Measurements from ENCODE around the gene TNNT2.

TNNT2 gene

DNA sequence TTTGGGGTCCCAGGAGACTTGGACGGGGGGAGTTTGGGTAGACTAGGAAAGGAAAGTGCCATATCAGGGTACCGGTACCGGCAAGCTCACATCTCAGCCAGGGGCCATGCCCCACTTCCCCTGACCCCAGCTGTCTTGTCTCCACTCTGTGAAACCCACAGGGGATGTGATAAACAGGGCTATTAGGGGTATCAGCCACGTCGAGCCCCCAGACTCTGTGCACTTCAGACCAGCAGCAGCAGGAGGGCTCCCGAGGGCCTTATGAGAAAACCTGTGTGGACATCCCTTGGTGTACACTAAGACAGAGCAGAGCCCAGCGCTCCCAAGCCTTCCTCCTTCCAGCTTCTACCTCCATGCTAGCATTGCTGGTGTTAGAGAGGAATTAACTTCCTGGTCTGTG, 46.3 kb downstream of the TNNT2 start:
- no peak for DNase-seq
- Histone ChIP-seq H3K36me3 (no peaks in the 10 kb centered on the region), H3K27me3 (no peaks in the 10 kb centered on the region), H3K4me1 (no peaks in the 10 kb centered on the region; the same call in 1 of the 2 replicates), H3K9me3 (no peaks in the 10 kb centered on the region), H3K4me3 (ENCODE audit: low read depth, low read length) (no peak overlapping the region)
- TF ChIP-seq, protein P1, sequence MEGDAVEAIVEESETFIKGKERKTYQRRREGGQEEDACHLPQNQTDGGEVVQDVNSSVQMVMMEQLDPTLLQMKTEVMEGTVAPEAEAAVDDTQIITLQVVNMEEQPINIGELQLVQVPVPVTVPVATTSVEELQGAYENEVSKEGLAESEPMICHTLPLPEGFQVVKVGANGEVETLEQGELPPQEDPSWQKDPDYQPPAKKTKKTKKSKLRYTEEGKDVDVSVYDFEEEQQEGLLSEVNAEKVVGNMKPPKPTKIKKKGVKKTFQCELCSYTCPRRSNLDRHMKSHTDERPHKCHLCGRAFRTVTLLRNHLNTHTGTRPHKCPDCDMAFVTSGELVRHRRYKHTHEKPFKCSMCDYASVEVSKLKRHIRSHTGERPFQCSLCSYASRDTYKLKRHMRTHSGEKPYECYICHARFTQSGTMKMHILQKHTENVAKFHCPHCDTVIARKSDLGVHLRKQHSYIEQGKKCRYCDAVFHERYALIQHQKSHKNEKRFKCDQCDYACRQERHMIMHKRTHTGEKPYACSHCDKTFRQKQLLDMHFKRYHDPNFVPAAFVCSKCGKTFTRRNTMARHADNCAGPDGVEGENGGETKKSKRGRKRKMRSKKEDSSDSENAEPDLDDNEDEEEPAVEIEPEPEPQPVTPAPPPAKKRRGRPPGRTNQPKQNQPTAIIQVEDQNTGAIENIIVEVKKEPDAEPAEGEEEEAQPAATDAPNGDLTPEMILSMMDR (IDR thresholded peaks at IDR 0.05; ENCODE audit: low read depth, low read length) = no peak

DNA sequence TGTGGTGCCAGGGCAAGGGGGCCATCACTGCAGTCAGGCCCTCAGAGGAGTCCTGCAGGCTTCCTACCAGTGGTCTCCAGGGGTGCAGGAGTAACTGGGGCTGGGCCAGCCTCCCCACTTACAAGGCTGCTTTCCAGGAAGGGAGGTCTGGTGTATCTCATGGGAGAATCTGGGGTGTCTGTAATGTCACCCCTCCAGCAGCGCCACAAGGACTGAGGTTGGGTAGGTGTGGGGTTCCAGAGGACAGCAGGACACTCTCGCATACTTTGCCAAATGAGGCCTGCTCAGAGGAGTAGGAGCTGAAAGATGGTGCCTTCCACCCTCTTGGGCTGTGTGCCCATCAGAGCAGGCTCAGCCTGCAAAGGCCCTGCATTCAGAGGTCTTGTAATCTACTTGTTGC, 46.9 kb downstream of the TNNT2 start:
- H3K9me3 ChIP-seq = no peaks in the 10 kb centered on the region
- no peaks in the 10 kb centered on the region; the same call in 1 of the 2 replicates for H3K4me1 ChIP-seq
- no peak for DNase-seq
- H3K36me3 ChIP-seq = no peaks in the 10 kb centered on the region
- H3K4me3 ChIP-seq (ENCODE audit: low read depth, low read length) = no peak overlapping the region
- H3K27me3 ChIP-seq = no peaks in the 10 kb centered on the region
- TF ChIP-seq, protein P1 (IDR thresholded peaks at IDR 0.05; ENCODE audit: low read depth, low read length) = no peak

DNA sequence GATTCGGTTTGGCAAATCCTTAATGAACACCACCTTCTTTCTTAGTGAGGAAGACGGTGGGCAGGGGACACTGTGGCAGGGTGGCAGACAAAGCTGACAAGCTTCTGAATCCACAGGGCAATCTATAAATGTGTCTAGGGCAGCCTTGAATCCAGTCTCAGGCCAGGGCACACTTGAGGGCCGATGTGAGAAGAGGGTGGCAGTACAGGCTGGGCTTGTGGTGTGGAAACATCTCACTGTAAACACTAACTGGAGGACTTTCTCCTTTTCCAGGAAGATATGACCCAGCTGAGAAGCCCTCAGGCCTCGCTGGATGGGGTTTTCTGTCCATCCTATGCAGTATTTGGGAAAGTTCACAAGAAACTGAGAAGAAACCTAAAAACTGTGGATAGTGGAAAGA, 47.7 kb downstream of the TNNT2 start:
- Histone ChIP-seq H3K27me3 (no peaks in the 10 kb centered on the region), H3K4me1 (no peaks in the 10 kb centered on the region; the same call in 1 of the 2 replicates), H3K9me3 (no peaks in the 10 kb centered on the region), H3K4me3 (ENCODE audit: low read depth, low read length) (no peak overlapping the region), H3K36me3 (no peaks in the 10 kb centered on the region)
- no peak for DNase-seq
- TF ChIP-seq, protein P1 (IDR thresholded peaks at IDR 0.05; ENCODE audit: low read depth, low read length) = no peak

DNA sequence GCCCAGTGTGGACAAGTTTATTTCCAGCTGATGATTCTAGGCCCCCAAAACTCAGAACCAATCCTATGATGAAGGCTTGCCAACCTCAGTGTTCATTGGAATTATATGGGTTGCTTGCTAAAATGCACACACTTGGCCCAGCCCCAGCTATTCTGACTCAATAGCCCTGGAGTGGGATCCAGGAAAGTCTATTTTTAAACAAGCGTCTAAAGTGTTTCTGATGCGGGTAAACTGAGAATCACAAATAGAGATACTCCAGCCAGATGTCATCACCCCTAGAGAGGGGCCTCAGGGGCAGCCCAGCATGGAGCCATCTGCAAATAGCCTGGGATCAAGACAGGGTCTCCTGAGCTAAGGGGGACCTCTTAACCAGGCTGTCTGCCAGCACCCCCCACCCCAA, 48.2 kb downstream of the TNNT2 start:
- Histone ChIP-seq H3K36me3 (no peaks in the 10 kb centered on the region), H3K9me3 (no peaks in the 10 kb centered on the region), H3K4me1 (no peaks in the 10 kb centered on the region; the same call in 1 of the 2 replicates), H3K27me3 (no peaks in the 10 kb centered on the region), H3K4me3 (ENCODE audit: low read depth, low read length) (no peak overlapping the region)
- no peak for DNase-seq
- TF ChIP-seq, protein P1 (IDR thresholded peaks at IDR 0.05; ENCODE audit: low read depth, low read length) = no peak

DNA sequence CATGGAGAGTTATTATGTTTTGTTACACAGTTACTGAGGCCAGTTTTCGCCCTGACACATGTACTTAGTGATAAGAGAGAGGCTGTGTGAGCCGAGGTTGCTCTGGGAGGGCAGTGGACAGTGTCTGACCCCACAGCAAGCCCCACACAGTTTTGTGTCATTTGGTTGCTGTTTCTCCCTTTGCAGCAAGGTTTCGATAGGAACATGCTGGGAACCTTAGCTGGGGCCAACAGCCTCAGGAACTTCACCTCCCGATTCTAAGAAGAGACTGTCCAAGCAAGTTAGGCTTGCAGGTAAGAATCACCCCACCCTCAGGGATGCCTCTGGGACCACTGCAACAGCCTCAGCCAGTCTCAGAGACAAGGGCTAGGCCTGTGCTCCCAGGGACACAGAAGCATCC, 48.9 kb downstream of the TNNT2 start:
- Histone ChIP-seq H3K4me3 (ENCODE audit: low read depth, low read length) (no peak overlapping the region), H3K4me1 (no peaks in the 10 kb centered on the region), H3K36me3 (no peaks in the 10 kb centered on the region), H3K27me3 (no peaks in the 10 kb centered on the region), H3K9me3 (no peaks in the 10 kb centered on the region)
- DNase-seq = no peak
- TF ChIP-seq, protein P1 (IDR thresholded peaks at IDR 0.05; ENCODE audit: low read depth, low read length) = no peak

DNA sequence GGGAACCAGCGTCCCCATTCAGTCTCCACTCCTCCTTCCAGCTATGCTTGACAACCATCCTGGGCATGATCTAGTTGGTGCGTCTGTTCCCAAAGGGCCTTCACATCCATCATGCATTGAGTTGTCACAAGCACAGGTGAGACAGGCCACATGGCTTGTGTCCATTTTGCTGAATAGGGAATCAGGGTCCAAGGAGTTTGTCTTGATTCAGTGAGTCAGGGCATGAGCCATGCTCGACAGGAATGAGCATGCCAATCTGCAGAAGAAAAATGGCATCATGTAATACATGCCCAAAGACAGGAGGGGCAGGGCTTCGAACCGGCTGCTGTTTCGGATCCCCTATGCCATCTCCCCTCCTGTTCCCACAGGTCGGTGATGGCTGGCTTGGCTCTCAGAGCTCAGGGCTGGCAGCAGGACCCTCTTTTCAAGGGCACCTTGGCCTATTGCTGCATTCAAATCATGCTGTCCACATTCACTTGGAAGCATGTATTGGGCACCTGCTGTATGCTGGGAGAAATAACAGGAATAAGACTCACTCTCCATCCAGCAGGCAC, 49.7 kb downstream of the TNNT2 start:
- H3K27me3 ChIP-seq = no peaks in the 10 kb centered on the region
- TF ChIP-seq, protein P1 (IDR thresholded peaks at IDR 0.05; ENCODE audit: low read depth, low read length) = no peak
- no peaks in the 10 kb centered on the region for H3K36me3 ChIP-seq
- no peaks in the 10 kb centered on the region for H3K9me3 ChIP-seq
- H3K4me3 ChIP-seq (ENCODE audit: low read depth, low read length) = no peak overlapping the region
- no peak for DNase-seq
- H3K4me1 ChIP-seq = no peaks in the 10 kb centered on the region

Measured in BE2C (cell line).